Endothelial cell of umbilical vein (primary cell): Measurements from ENCODE around the gene ASB1. TPM values are rescaled to one million over a fixed set of nuclear protein-coding genes. Genes with fewer than 3 reads are reported as not detected.

Experiments
- BruUV-seq: library from RNA; stranded (reverse); fragments of 400-500 nt; replicated peaks from 2 replicates; lab custom pipeline; 2021; lab: Mats Ljungman, UMichigan
- CTCF ChIA-PET: fragments of 300-600, 350-600 bp; sonication (Branson Sonifier 250); formaldehyde crosslinking; loops from one replicate; lab custom pipeline; 2021; ENCODE audit warnings: antibody characterized with exemption, inconsistent platforms; lab: Charles Lee
- POLR2A ChIA-PET: fragments of 300-600, 350-600 bp; sonication (Branson Sonifier 250); formaldehyde crosslinking; loops from one replicate; lab custom pipeline; 2021; ENCODE audit warnings: antibody characterized with exemption, inconsistent platforms; lab: Charles Lee
- DNase-seq: peaks from one replicate; pipeline ENCODE4 v3.0.0-alpha.2; 2011; ENCODE audit warnings: low read depth, low spot score
- FAIRE-seq: peaks from 2 replicates; lab custom pipeline; 2011; peaks lifted over from hg19 to GRCh38; lab: Jason Lieb, UNC
- H2AFZ ChIP-seq: 2 replicates; pipeline ENCODE4 v1.6.0; 2012; ENCODE audit warnings: low read depth, low read length, control low read depth, inconsistent platforms
- H3K27ac ChIP-seq: 2 replicates; pipeline ENCODE4 v1.5.1; 2011; ENCODE audit warnings: low read depth, mild to moderate bottlenecking, control low read depth, low read length, moderate library complexity; ENCODE audit not compliant: insufficient read depth
- H3K27me3 ChIP-seq, 2 experiments: 2 replicates each; pipeline versions ENCODE4 v1.6.0 to v1.6.1; 2011; ENCODE audit warnings: low read length in 2 of 2, mixed read lengths in 1 of 2; ENCODE audit not compliant: control insufficient read depth in 2 of 2, insufficient read depth in 2 of 2
- H3K36me3 ChIP-seq, 2 experiments: 2 replicates in 1 of 2; 3 replicates in 1 of 2; pipeline ENCODE4 v1.5.1; 2011; ENCODE audit warnings: low read length in 2 of 2, mild to moderate bottlenecking in 1 of 2, moderate library complexity in 1 of 2; ENCODE audit not compliant: control insufficient read depth in 2 of 2, insufficient read depth in 2 of 2; ENCODE audit errors: extremely low read depth in 1 of 2
- H3K4me1 ChIP-seq: 3 replicates; pipeline ENCODE4 v1.5.1; 2011; ENCODE audit warnings: mild to moderate bottlenecking, low read length; ENCODE audit not compliant: control insufficient read depth, insufficient read depth; ENCODE audit errors: extremely low read depth
- H3K4me2 ChIP-seq: 2 replicates; pipeline ENCODE4 v1.6.1; 2011; ENCODE audit warnings: low read length, control low read depth, mixed read lengths; ENCODE audit not compliant: insufficient read depth
- H3K4me3 ChIP-seq, 3 experiments: fragments of 200-600 bp in 1 of 3; sonication (generic), shearing (Covaris generic) in 1 of 3; replicated peaks in 1 of 3; 2 replicates each; pipeline ENCODE4 v1.5.1; 2011 to 2016; ENCODE audit warnings: control low read depth in 3 of 3, low read length in 3 of 3, mild to moderate bottlenecking in 2 of 3, inconsistent platforms in 1 of 3, low read depth in 1 of 3, moderate library complexity in 1 of 3; ENCODE audit not compliant: insufficient read depth in 1 of 3
- H3K79me2 ChIP-seq: 2 replicates; pipeline ENCODE4 v1.6.0; 2012; ENCODE audit warnings: low read length, inconsistent platforms; ENCODE audit not compliant: control insufficient read depth, insufficient read depth
- H3K9ac ChIP-seq: replicated peaks from 2 replicates; pipeline ENCODE3; 2011; ENCODE audit warnings: low read length, control low read depth; ENCODE audit not compliant: insufficient read depth; ENCODE audit errors: extremely low read depth
- H3K9me1 ChIP-seq: replicated peaks from 3 replicates; pipeline ENCODE4 v1.6.0; 2011; ENCODE audit warnings: mild to moderate bottlenecking, low read length; ENCODE audit not compliant: control insufficient read depth, insufficient read depth; ENCODE audit errors: extremely low read depth
- H3K9me3 ChIP-seq: replicated peaks from 2 replicates; pipeline ENCODE4 v1.5.1; 2012; ENCODE audit warnings: low read length, inconsistent platforms; ENCODE audit not compliant: control insufficient read depth, insufficient read depth
- H4K20me1 ChIP-seq: replicated peaks from 2 replicates; pipeline ENCODE3; 2011; ENCODE audit warnings: mild to moderate bottlenecking, low read length; ENCODE audit not compliant: control insufficient read depth, insufficient read depth; ENCODE audit errors: extremely low read depth
- FOS ChIP-seq: IDR thresholded peaks from 2 replicates; pipeline ENCODE4 v1.6.1; 2011; ENCODE audit warnings: mild to moderate bottlenecking, low read length, moderate library complexity, borderline replicate concordance; ENCODE audit not compliant: insufficient read depth
- GATA2 ChIP-seq: IDR thresholded peaks from 2 replicates; pipeline ENCODE4 v1.7.0; 2011; ENCODE audit warnings: low read depth, mild to moderate bottlenecking, moderate library complexity, mixed read lengths, low read length; ENCODE audit not compliant: insufficient read length, insufficient read depth
- JUN ChIP-seq: IDR thresholded peaks from 2 replicates; pipeline ENCODE4 v1.6.1; 2011; ENCODE audit warnings: borderline replicate concordance, low read depth; ENCODE audit not compliant: insufficient read length, insufficient read depth
- MYC ChIP-seq: IDR thresholded peaks from one replicate; pipeline ENCODE4 v1.6.1; 2011; ENCODE audit warnings: mild to moderate bottlenecking, low read depth, low read length
- POLR2A ChIP-seq: IDR thresholded peaks from 2 replicates; pipeline ENCODE4 v1.6.1; 2012; ENCODE audit warnings: low read depth, mild to moderate bottlenecking, control low read depth, low read length
- dilution Hi-C: fragments of 300-500 bp; cut with MboI; formaldehyde crosslinking; loops from one replicate; pipeline ENCODE4 v1.15.0; 2019; ENCODE audit warnings: low sequenced_read_pairs; ENCODE audit not compliant: extremely low pct_ligation_motif_present
- intact Hi-C: fragments of 100-400 bp; cut with micrococcal nuclease; formaldehyde crosslinking; loops from one replicate; pipeline ENCODE4 v1.10.0; 2022
- polyA plus RNA-seq, 4 experiments: library from polyadenylated mRNA; depleted of rRNA in 3 of 4; stranded (reverse) in 3 of 4; unstranded in 1 of 4; fragments of >200 nt; gene quantifications; 2 replicates each; pipeline versions ENCODE4 v1.2.1 to v1.2.3, GENCODE V29; 2011 to 2012; ENCODE audit warnings: missing spikeins in 1 of 4
- total RNA-seq: library from RNA; stranded (reverse); gene quantifications from 2 replicates; pipeline ENCODE4 v1.2.3, GENCODE V29; 2021
- TF ChIP-seq, protein P1 (sequence below), 2 donors: IDR thresholded peaks; 1 replicate in 1 of 2; 2 replicates in 1 of 2; pipeline ENCODE4 v1.5.1; 2011; ENCODE audit warnings: low read length in 2 of 2, mild to moderate bottlenecking in 2 of 2, moderate library complexity in 2 of 2, control low read depth in 1 of 2, inconsistent platforms in 1 of 2, low read depth in 1 of 2; ENCODE audit not compliant: insufficient read depth in 1 of 2; ENCODE audit errors: extremely low read depth in 1 of 2
- TF ChIP-seq, protein P2 (sequence below): IDR thresholded peaks from 2 replicates; pipeline ENCODE4 v1.6.1; 2011; ENCODE audit not compliant: insufficient read depth, insufficient read length

ASB1 gene
- total and polyA plus RNA-seq, 2 donors (not counting 3 experiments of a cell fraction or from before 2014, with no cell fraction given), result 12.3 to 16.2 TPM

DNA sequence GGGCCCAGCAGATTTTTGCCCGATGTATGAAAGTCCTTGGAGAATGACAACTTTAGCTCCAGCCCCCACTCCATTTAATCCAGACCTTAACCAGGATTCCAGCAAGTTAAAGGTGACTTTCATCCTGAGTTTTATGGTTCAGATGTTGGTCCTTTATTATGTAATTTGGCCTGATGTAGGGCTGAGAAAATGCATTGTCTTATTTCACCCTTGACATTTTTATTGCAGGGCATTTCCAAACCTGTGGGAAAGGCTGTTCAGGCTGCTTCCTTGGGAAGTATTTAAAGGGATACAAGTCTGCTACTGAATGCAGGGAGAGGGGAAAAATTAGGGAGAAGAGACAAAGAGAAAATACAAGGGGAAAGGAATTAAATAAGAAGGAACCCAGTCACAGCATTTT, 48.8 kb downstream of the ASB1 start:
- no peak for FAIRE-seq
- H2AFZ ChIP-seq, result no peak overlapping the region
- CTCF ChIA-PET, result no interaction called here

DNA sequence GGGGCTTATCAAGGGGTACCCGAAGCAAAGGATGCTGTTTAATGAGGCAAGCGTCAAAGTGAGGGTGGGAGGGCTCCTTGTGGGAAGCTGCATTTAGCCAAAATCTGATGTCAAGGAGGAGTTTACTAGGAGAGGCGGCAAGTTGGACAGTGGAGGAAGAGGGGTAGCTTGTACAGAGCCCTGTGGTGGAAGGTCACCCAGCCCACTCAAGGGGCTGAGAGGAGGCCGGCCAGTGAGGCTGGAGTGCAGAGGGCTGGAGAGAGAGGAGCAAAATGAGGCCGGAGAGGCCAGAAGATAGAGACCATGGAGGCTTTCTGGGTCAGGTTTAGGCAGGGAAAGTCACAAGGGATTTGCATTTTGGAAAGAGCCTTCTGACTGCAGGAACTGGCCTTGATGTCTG, 49.5 kb downstream of the ASB1 start:
- FAIRE-seq (no peak), DNase-seq (no peak)
- no peak overlapping the region for H2AFZ ChIP-seq
- H3K4me2 ChIP-seq, result no peak overlapping the region
- TF ChIP-seq FOS, result no peak
- TF ChIP-seq, protein P1, sequence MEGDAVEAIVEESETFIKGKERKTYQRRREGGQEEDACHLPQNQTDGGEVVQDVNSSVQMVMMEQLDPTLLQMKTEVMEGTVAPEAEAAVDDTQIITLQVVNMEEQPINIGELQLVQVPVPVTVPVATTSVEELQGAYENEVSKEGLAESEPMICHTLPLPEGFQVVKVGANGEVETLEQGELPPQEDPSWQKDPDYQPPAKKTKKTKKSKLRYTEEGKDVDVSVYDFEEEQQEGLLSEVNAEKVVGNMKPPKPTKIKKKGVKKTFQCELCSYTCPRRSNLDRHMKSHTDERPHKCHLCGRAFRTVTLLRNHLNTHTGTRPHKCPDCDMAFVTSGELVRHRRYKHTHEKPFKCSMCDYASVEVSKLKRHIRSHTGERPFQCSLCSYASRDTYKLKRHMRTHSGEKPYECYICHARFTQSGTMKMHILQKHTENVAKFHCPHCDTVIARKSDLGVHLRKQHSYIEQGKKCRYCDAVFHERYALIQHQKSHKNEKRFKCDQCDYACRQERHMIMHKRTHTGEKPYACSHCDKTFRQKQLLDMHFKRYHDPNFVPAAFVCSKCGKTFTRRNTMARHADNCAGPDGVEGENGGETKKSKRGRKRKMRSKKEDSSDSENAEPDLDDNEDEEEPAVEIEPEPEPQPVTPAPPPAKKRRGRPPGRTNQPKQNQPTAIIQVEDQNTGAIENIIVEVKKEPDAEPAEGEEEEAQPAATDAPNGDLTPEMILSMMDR (IDR thresholded peaks at IDR 0.05; ENCODE audit: extremely low read depth in 1 of 2, insufficient read depth in 1 of 2, low read depth in 1 of 2, low read length in 2 of 2), result no peak
- no peak for TF ChIP-seq POLR2A
- TF ChIP-seq JUN, result no peak
- no peak for TF ChIP-seq MYC
- POLR2A ChIA-PET, result no interaction called here
- H3K4me1 ChIP-seq, result no peaks in the 10 kb centered on the region
- CTCF ChIA-PET, result no interaction called here
- no peaks in the 10 kb centered on the region for H3K9me3 ChIP-seq
- no peak overlapping the region for H3K4me3 ChIP-seq
- H3K27me3 ChIP-seq, result peaks cover 0 to 8% of the 10 kb centered on the region in 2 experiments
- no peaks in the 10 kb centered on the region for H3K79me2 ChIP-seq
- H3K27ac ChIP-seq, result no peak overlapping the region
- no peaks in the 10 kb centered on the region for H3K9me1 ChIP-seq
- BruUV-seq, result no TSS peak
- H4K20me1 ChIP-seq, result no peaks in the 10 kb centered on the region
- H3K36me3 ChIP-seq, result no peaks in the 10 kb centered on the region
- dilution Hi-C loops, result no loop called here
- intact Hi-C loops, result no loop called here
- no peak overlapping the region for H3K9ac ChIP-seq

More for the DNA sequence above, 48.8 kb downstream of the ASB1 start:
- dilution Hi-C loops (no loop called here), intact Hi-C loops (no loop called here)
- no TSS peak for BruUV-seq
- H3K9me1 ChIP-seq, result no peaks in the 10 kb centered on the region
- H3K4me3 ChIP-seq, result no peak overlapping the region
- TF ChIP-seq MYC (no peak), POLR2A (no peak), GATA2 (no peak), FOS (no peak)
- TF ChIP-seq, protein P1 (IDR thresholded peaks at IDR 0.05; ENCODE audit: extremely low read depth in 1 of 2, insufficient read depth in 1 of 2, low read depth in 1 of 2, low read length in 2 of 2), result no peak
- TF ChIP-seq, protein P2, sequence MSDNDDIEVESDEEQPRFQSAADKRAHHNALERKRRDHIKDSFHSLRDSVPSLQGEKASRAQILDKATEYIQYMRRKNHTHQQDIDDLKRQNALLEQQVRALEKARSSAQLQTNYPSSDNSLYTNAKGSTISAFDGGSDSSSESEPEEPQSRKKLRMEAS, result no peak
- DNase-seq, result no peak
- no peaks in the 10 kb centered on the region for H3K36me3 ChIP-seq
- H3K4me1 ChIP-seq, result no peaks in the 10 kb centered on the region
- POLR2A ChIA-PET, result no interaction called here
- H4K20me1 ChIP-seq, result no peaks in the 10 kb centered on the region
- H3K27ac ChIP-seq, result no peak overlapping the region
- no peaks in the 10 kb centered on the region for H3K9me3 ChIP-seq
- H3K27me3 ChIP-seq, result peaks cover 0 to 8% of the 10 kb centered on the region in 2 experiments
- no peak overlapping the region for H3K4me2 ChIP-seq
- no peaks in the 10 kb centered on the region for H3K79me2 ChIP-seq
- H3K9ac ChIP-seq, result no peak overlapping the region
